GM18498 (cell line): ENCODE measurements around the gene TRRAP.

Experiments used
- ATAC-seq: cut with Tn5 transposase; IDR thresholded peaks from one replicate; pipeline ENCODE4 v1.9.1; 2021; ENCODE audit warnings: mild to moderate bottlenecking, moderate library complexity; ENCODE audit not compliant: unreplicated experiment

TRRAP gene

GRCh38 chr7:98935811-98936210 lies 57.5 kb downstream of the TRRAP start:
- ATAC-seq = no peak

GRCh38 chr7:98943336-98943735 lies 65.0 kb downstream of the TRRAP start:
- ATAC-seq = no peak

GRCh38 chr7:98944386-98944785 lies 66.1 kb downstream of the TRRAP start:
- ATAC-seq = no peak

- no peak for ATAC-seq
Observed at GRCh38 chr7:98945852-98946251, 67.5 kb downstream of the TRRAP start.

- no peak for ATAC-seq
Observed at GRCh38 chr7:98946389-98946788, 68.1 kb downstream of the TRRAP start.

GRCh38 chr7:98949336-98950044 lies 71.2 kb downstream of the TRRAP start:
- ATAC-seq = no peak

- ATAC-seq = no peak
Observed at GRCh38 chr7:98955992-98956391, 77.7 kb downstream of the TRRAP start.

GRCh38 chr7:98956469-98956868 lies 78.1 kb downstream of the TRRAP start:
- ATAC-seq = no peak

- no peak for ATAC-seq
Observed at GRCh38 chr7:98956937-98957336, 78.6 kb downstream of the TRRAP start.

- ATAC-seq = no peak
Observed at GRCh38 chr7:98957766-98958165, 79.4 kb downstream of the TRRAP start.

GRCh38 chr7:98958968-98959367 lies 80.6 kb downstream of the TRRAP start:
- no peak for ATAC-seq

GRCh38 chr7:98963305-98963704 lies 85.0 kb downstream of the TRRAP start:
- ATAC-seq = no peak

- no peak for ATAC-seq
Observed at GRCh38 chr7:98964596-98964995, 86.3 kb downstream of the TRRAP start.

GRCh38 chr7:98968621-98969020 lies 90.3 kb downstream of the TRRAP start:
- no peak for ATAC-seq

GRCh38 chr7:98969386-98969785 lies 91.1 kb downstream of the TRRAP start:
- no peak for ATAC-seq

GRCh38 chr7:98970016-98970615 lies 91.8 kb downstream of the TRRAP start:
- ATAC-seq = no peak

GRCh38 chr7:98970805-98971204 lies 92.5 kb downstream of the TRRAP start:
- ATAC-seq = no peak

- no peak for ATAC-seq
Observed at GRCh38 chr7:98974205-98974604, 95.9 kb downstream of the TRRAP start.

GRCh38 chr7:98974906-98975816 lies 96.8 kb downstream of the TRRAP start:
- ATAC-seq = no peak

GRCh38 chr7:98976396-98977185 lies 98.3 kb downstream of the TRRAP start:
- ATAC-seq = no peak

GRCh38 chr7:98978672-98979071 lies 100.3 kb downstream of the TRRAP start:
- ATAC-seq = no peak
